A549 treated with ZK216348 at 1 μM for 4 hours (cell line): ENCODE measurements around the gene BUB1. TPM values are rescaled to one million over a fixed set of nuclear protein-coding genes. Genes with fewer than 3 reads are reported as not detected.

Experiments used
- total RNA-seq: library from RNA; stranded (reverse); fragments of 200-300 nt; extraction: Qiagen RNA extraction; gene quantifications from 5 replicates; pipeline ENCODE4 v1.2.3, GENCODE V29; 2022; ENCODE audit warnings: low read depth

The BUB1 gene
- 32.9 to 45.1 TPM (median 44.6 TPM) in 5 replicates for total RNA-seq

DNA sequence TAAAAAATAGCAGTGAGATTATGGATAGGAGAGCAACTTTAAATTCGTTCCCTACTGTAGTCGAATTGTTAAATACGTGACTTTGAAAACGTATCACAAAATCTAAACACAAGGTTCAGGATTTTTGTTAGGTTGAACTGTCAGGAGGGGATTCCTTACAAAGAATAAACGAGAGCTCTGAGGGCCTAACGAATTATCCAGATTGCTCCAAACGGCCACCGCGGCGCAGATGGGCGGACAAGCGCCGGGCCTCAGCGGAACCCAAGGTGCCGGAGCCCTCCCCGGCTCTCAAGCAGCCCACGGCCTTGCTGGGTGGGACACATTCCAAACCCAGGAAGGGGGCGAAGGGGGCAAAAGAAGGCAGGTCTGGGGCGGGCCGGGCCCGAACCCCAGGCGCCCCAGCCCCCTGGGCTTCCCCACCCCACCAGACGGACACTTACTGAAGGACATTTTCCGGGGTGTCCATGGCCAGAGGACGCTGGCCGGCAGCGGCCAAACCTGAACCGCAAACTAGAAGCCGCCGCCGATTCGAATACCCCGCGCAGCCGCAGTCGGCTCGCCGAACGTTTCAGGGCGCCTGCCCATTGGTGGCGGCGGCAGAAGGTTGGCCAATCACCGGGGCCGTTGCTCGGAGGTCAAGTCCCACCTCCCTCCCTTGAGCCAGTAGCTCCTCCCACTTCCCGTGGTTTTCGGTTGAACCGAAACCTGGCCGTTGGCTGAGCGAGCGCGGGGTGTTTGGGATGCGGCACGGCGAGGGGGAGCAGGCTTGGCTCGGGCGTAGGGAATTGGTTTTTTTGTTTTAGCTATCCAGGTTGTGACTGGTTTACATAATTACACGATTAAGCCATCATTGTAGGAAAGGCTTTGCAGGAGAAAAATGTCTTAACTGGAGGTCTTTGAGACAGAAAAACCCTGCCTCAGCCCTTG lies at the start of gene BUB1:
TSS of gene BUB1 (minus strand) at position 534 of the 927 bp plus-strand sequence. CDS start at position 466, 68 bp downstream.

Other genes starting within 250 kb of the BUB1 start
- 0.33 to 1.4 TPM (median 0.62 TPM) in 5 replicates for gene LIMS4, start 205.2 kb downstream of the BUB1 start, total RNA-seq
- 5.2 to 19.8 TPM (median 7.2 TPM) in 5 replicates for gene RGPD6, start 100.8 kb downstream of the BUB1 start, total RNA-seq
- gene ACOXL, start 54.5 kb upstream of the BUB1 start, total RNA-seq, result 0.06 TPM in 1 of 5 replicates, not detected in the others